ENCODE results near the gene LRRC53.

LRRC53 gene

DNA sequence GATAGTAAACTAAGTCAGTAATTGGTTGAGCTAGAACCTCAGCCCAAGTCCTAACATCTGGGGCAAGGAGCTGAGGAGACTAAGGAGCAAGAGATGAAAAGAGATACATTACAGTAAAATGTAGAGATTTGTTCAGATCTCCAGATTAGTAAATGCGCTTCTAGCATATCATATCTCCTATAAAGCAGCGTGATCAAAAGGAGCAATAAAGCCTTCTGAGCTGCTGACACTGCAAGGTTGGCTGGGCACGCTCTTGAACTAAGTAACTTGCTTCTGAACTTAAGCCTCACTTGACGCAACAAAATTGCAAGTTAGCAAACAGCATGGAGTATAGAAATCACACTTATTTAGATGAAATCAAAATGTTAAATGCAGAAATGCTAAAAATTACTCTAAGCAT is 80.9 kb downstream of the LRRC53 start:
- no peak for DNase-seq

DNA sequence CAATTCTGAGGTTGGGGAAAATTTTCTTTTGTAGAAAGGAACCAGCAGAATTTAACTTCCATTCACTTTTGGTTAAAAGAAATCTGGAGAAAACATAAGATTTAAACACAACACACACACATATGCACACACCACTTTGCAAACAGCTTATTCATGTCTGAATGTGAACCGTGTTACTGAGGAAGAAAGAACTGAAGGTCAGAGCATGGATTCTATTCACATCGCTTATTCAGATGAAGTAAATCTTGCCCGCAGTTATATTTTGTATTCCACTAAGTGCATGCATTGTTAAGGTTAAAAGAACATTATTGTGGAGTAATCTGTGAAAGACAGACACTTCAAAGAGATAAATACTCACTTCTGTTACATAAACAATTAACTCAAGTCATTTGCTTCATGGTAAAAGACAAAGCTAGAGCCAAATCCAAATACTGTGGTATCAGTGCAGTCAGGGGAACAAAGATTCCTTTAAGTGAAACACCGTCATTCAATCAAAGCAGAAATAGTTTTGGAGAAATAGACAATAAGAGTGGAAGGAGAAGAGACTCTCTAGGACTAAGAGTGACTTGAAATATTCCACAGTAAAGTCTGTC is 82.0 kb downstream of the LRRC53 start:
- DNase-seq = no peak

DNA sequence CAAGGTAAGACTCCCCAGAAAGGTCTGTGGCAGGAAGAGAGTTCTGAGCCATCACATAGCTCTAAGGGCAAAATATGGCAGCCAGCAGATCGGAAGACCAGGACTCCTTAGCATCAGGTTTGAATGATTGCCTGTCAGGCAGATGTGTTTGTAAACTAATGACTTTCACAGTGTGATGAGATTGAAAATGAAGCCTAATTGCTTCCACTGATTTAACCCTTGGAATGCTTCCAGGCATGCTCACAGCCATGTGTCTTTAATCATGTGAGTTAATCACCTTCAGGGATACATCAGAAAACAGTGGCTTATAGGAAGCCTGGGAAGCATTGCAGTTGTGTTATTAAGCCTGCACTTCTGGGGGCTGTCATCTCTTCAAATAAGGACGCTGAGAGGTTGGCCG is 82.8 kb downstream of the LRRC53 start:
- DNase-seq = no peak

DNA sequence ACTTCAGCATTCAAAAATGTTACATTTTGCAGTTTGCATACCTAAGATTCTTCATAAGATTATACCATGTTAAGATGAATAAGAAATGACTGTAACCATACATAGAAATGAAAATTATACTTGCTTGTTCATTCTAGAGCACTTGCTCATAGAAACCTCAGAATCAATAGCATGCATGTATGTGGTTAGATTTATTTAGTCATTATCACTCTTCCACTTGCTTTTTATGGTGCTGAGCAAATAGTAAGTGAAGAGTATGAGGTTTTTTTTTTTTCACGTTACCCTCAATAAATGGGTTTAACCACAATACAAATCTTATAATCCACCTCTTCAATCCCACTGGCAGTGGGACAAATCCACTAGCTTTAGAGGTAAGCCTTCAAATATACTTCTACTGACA is 84.7 kb downstream of the LRRC53 start:
- DNase-seq = no peak

GRCh38 chr1:74426208-74426937 is 86.0 kb downstream of the LRRC53 start:
- DNase-seq = no peak

DNA sequence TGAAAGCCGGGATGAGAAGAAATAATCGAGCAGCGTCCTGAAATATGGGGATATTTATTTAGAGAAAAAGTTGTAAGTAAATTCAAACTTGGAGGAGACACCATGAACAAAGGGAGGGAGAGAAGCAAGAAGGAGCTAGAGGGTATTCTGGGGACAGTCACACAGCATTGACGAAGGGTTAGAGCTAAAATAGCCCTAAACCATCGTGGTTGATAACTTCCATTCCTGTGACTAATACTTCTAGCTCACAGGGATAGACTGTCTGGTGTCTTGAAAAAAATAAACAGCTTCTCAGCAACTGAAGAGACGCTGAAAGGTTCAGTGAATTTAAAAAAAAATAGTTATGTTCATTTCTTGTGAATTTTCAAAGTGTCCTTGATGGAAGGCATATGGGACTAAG is 86.7 kb downstream of the LRRC53 start:
- DNase-seq = no peak

GRCh38 chr1:74423471-74423870 is 88.9 kb downstream of the LRRC53 start:
- no peak for DNase-seq

- DNase-seq = no peak
Observed at GRCh38 chr1:74422421-74423292, 89.8 kb downstream of the LRRC53 start.

- no peak for DNase-seq
Observed at GRCh38 chr1:74420467-74420866, 91.9 kb downstream of the LRRC53 start.

Data from activated CD4-positive, alpha-beta T cell treated with anti-CD3 and anti-CD28 coated beads, Interleukin-2, amount 50 U/mL, for 16 hours (primary cell).